GM20431 (cell line): ENCODE results near the gene GJA8.
"Not testable (repeated sequence)": the region's sequence is repeated elsewhere in the genome, so short reads cannot be mapped to it uniquely, and the experiment has no call there.

Experiments used
- in situ Hi-C: fragments of 300-500 bp; cut with MseI, MboI; formaldehyde crosslinking; loops from one replicate; pipeline ENCODE4 v1.15.0; 2020; ENCODE audit warnings: low sequenced_read_pairs; ENCODE audit not compliant: unreplicated experiment

Gene GJA8

GRCh38 chr1:147902253-147902845, at the start of gene GJA8:
GJA8 (plus strand) TSS chr1:147902795; CDS start chr1:147907956, 5,161 bp downstream.
- in situ Hi-C loops: no loop called here

DNA sequence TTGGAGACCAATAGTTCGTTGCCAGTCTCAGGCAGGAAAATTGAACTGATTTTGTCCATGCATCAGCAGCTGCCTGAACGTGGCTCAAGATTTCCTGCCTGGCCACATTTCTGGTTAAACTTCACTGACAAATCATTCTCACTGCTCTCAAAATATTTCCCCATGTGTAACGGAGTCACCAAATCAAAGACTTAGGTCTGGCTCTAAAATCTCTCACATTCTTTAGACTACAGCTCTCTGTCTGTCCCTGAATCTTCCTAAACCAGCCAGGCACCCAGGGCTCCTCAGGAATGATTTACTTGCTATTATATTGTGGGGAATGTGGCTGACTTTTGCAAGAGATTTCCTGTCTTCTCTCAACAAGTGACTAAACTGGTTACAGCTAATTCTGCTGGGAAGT, 49.2 kb upstream of the GJA8 start:
- in situ Hi-C loops: no loop called here

- in situ Hi-C loops: not testable (repeated sequence)
Measured at GRCh38 chr1:147854989-147855388, 47.6 kb upstream of the GJA8 start.

GRCh38 chr1:147855996-147856395, 46.6 kb upstream of the GJA8 start:
- in situ Hi-C loops: not testable (repeated sequence)

DNA sequence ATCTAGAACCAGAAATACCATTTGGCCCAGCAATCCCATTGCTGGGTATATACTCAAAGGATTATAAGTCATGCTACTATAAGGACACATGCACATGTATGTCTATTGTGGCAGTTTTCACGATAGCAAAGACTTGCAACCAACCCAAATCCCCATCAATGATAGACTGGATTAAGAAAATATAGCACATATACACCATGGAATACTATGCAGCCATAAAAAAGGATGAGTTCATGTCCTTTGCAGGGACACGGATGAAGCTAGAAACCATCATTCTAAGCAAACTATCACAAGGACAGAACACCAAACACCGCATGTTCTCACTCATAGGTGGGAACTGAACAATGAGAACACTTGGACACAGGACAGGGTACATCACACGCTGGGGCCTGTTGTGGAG, 35.4 kb upstream of the GJA8 start:
- in situ Hi-C loops: not testable (repeated sequence)

DNA sequence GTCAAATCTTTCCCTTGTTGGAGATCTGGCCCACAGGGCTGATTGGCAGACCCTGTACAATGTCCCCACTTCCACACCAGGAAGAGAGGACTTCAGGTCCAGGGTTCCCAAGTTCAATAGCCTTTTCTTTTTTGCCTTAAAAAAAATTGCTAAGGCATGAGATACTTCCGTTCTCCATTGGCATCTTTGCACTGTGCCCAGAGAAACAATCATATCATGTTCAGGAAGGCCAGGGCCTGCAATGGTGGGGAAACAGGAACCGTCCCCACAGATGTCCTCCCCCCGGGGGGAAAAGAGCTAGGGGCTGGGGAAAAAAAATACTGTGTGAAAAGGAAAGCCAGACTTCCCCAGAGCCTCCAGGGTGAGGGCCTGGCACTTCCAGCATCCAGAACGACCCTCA, 24.6 kb upstream of the GJA8 start:
- in situ Hi-C loops: no loop called here

- in situ Hi-C loops: no loop called here
Measured at GRCh38 chr1:147879911-147880310, 22.7 kb upstream of the GJA8 start.

- in situ Hi-C loops: no loop called here
Measured at GRCh38 chr1:147882535-147882934, 20.1 kb upstream of the GJA8 start.

- in situ Hi-C loops: no loop called here
Measured at GRCh38 chr1:147890177-147890790, 12.3 kb upstream of the GJA8 start.

GRCh38 chr1:147891088-147891487, 11.5 kb upstream of the GJA8 start:
- in situ Hi-C loops: no loop called here

GRCh38 chr1:147892216-147892615, 10.4 kb upstream of the GJA8 start:
- in situ Hi-C loops: no loop called here

DNA sequence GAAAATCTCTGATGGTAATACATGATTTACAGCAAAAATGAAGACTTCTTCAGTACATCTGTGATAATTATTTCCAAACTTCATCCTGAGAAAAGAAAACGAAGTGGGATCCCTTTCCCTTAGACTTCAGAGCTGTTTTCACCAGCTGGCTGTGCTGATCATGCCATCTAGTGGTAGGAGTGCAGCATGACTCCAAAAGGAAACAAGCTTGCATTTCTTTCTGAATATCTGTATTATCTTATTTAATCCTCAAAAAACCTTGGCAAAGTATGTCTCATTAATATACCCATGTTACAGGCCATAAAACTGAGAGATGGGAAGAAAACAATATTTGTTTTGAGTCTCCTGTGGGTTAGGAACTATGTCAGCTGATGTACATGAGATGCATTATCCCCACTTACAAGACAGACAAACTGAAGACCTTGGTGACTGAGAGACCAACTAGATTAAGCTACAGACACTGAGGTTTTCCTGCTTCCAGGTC, 9.8 kb upstream of the GJA8 start:
- in situ Hi-C loops: no loop called here

GRCh38 chr1:147895123-147895522, 7.5 kb upstream of the GJA8 start:
- in situ Hi-C loops: no loop called here

GRCh38 chr1:147897029-147897752, 5.4 kb upstream of the GJA8 start:
- in situ Hi-C loops: no loop called here

DNA sequence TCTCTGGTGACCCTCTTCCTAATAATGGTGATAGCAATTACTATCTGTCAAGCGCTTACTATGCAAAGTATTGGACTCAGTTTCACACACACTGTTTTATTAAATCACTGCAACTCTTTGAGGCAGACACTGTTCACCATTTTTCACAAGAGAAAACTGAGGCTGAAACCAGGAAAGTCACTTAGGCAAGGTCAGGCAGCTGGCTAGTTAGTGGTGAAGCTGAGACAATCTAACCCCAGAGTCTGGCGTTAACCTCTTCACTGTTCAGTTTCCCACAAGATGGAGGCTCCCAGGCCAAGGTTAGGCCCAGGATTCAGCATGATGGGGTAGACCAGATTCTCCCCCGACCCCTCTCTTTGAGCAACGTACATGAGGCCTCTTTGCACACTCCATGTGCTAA, 4.8 kb upstream of the GJA8 start:
- in situ Hi-C loops: no loop called here

GRCh38 chr1:147904726-147905125, 2.1 kb downstream of the GJA8 start:
- in situ Hi-C loops: no loop called here

- in situ Hi-C loops: no loop called here
Measured at GRCh38 chr1:147907786-147908509, 5.4 kb downstream of the GJA8 start.

DNA sequence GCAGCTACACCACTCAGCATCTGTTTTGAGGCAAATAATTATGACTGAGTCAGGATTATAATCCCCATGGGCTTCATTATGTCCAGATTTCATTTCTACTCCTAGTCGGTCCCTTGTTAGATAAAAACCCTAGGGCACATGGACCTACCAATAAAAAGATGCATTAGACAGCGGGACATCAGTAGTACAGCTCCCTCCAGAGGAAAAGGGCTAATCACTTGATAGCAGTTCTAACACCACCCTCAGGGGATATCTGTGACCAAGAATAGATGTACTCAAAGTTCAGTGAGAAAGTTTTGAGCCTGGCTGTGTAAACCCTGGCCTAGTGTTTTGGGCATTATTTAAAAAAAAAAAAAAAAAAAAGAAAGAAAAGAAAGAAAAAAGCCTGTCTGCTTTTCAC, 10.0 kb downstream of the GJA8 start:
- in situ Hi-C loops: no loop called here

GRCh38 chr1:147913362-147913942, 10.9 kb downstream of the GJA8 start:
- in situ Hi-C loops: no loop called here

DNA sequence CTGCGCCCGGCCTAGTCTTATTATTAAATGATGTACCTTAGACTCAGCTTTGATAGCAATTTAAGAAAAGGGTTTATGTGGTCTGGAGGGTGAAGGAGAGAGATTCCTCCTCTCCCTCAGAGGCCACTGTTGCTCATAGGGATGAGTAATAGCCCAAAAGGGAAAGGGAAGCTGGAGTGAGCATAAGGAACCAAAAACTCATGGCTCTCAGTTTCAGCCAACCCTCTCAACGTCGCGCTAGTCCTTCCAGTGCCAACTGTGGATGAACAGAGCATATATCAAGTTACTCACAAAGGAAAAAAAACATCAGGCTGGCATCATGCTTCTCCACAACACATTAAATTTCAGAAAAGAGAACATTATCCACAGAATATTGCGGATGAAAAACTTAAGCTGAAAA, 17.3 kb downstream of the GJA8 start:
- in situ Hi-C loops: no loop called here
